Neutrophil (primary cell): ENCODE measurements around the gene KIF1B.
A peak's percentile ranks its signal among the peaks of the same experiment; 100 is the strongest.
"Not testable (repeated sequence)": the region's sequence is repeated elsewhere in the genome, so short reads cannot be mapped to it uniquely, and the experiment has no call there.

ENCODE experiments used
- H3K27ac ChIP-seq: fragments of 200-600 bp; sonication (generic); 2 replicates; pipeline ENCODE4 v1.5.1; 2016; ENCODE audit warnings: mild to moderate bottlenecking, moderate library complexity
- H3K27me3 ChIP-seq: fragments of 200-600 bp; sonication (generic); 2 replicates; pipeline ENCODE4 v1.6.0; 2016; ENCODE audit warnings: mild to moderate bottlenecking
- H3K36me3 ChIP-seq: fragments of 200-600 bp; sonication (generic); 2 replicates; pipeline ENCODE4 v1.5.1; 2017
- H3K4me1 ChIP-seq, 2 experiments: fragments of 200-600 bp in 1 of 2; sonication (generic) in 1 of 2; 1 replicate in 1 of 2; 2 replicates in 1 of 2; pipeline versions ENCODE4 v1.5.1 to v1.6.1; 2013 to 2016; ENCODE audit warnings: low read depth in 1 of 2, low read length in 1 of 2, mild to moderate bottlenecking in 1 of 2, moderate library complexity in 1 of 2; ENCODE audit not compliant: control insufficient read depth in 1 of 2, insufficient read depth in 1 of 2
- H3K4me3 ChIP-seq, 2 experiments: fragments of 200-600 bp in 1 of 2; sonication (generic) in 1 of 2; 1 replicate in 1 of 2; 2 replicates in 1 of 2; pipeline ENCODE4 v1.5.1; 2013 to 2016; ENCODE audit warnings: low read depth in 1 of 2, low read length in 1 of 2, mild to moderate bottlenecking in 1 of 2, moderate library complexity in 1 of 2
- H3K9me3 ChIP-seq: fragments of 200-600 bp; sonication (generic); 2 replicates; pipeline ENCODE4 v1.5.1; 2016
- TF ChIP-seq, protein P1 (sequence below): fragments of 200-600 bp; sonication (generic); IDR thresholded peaks from 2 replicates; pipeline ENCODE4 v1.5.1; 2016; ENCODE audit warnings: antibody characterized with exemption

The KIF1B gene

DNA sequence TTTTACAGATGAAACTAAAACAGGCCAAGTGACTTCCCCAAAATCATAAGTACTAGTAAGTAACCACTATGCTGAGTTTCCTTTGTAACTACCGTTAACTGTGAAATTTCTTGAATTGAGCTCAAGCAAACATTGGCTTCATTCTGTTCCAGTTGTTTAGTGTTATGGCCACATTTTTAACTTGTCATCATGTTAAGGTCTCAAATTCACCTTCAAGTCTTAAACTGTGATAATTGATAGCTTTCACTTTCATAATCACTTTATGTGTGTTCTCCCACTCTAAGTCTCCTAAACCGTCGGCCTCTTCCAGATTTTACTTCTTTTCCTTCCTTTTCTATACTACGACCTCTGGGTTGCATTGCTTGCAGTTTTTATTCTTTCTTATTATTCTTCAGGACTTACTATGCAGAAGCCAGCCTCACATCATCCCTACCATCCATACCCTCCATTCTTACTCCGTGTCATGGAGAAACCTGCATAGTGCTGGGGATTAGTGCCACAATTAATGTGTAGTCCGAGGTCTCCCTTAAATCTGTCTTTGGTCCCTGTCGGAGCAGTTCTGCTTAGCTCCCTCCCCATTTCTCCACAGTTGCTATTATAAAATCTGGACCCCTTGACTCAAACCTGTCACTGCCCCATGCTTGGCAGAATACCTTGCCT, 5.8 kb downstream of the KIF1B start:
- TF ChIP-seq, protein P1, sequence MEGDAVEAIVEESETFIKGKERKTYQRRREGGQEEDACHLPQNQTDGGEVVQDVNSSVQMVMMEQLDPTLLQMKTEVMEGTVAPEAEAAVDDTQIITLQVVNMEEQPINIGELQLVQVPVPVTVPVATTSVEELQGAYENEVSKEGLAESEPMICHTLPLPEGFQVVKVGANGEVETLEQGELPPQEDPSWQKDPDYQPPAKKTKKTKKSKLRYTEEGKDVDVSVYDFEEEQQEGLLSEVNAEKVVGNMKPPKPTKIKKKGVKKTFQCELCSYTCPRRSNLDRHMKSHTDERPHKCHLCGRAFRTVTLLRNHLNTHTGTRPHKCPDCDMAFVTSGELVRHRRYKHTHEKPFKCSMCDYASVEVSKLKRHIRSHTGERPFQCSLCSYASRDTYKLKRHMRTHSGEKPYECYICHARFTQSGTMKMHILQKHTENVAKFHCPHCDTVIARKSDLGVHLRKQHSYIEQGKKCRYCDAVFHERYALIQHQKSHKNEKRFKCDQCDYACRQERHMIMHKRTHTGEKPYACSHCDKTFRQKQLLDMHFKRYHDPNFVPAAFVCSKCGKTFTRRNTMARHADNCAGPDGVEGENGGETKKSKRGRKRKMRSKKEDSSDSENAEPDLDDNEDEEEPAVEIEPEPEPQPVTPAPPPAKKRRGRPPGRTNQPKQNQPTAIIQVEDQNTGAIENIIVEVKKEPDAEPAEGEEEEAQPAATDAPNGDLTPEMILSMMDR = no peak
- no peaks in the 10 kb centered on the region for H3K36me3 ChIP-seq
- no peak overlapping the region for H3K4me3 ChIP-seq
- no peaks in the 10 kb centered on the region for H3K27me3 ChIP-seq
- H3K4me1 ChIP-seq = peaks cover 35 to 47% of the 10 kb centered on the region in 2 experiments
- H3K9me3 ChIP-seq = no peaks in the 10 kb centered on the region
- H3K27ac ChIP-seq = peak overlapping the region; percentile 67

DNA sequence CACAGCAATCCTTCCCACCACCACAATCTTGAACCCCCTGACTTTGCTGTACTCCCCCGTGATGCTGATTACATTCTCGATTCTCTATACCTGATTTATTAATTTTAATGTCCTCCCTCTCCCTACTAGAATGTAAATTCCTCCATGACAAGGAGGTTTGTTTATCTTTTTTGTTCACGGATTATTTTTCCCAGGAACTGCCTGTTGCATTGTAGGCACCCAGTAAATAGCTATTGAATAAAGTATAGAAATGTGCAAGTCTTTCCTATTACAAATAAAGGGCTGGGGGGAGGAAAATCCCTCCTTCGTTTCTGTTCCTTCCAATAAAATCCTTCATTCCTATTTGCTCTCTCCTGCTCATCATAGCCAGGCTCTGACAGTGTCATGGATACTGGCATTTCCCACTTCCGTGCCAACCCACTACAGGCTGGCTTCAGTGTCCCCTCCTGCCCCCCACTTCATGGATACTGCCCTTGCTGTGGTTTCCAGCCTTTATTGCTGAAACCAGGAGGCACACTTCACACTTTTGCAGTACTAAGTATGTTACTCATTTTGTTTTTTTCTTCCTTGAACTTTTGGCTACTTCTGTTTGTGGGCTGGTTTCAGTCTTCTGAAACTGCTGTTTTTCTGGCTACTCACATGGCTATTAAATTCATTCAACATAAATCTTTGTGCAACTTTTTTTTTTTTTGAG, 7.5 kb downstream of the KIF1B start:
- no peak overlapping the region for H3K4me3 ChIP-seq
- no peaks in the 10 kb centered on the region for H3K27me3 ChIP-seq
- TF ChIP-seq, protein P1 = no peak
- no peaks in the 10 kb centered on the region for H3K9me3 ChIP-seq
- peaks cover 21 to 42% of the 10 kb centered on the region in 2 experiments for H3K4me1 ChIP-seq
- H3K27ac ChIP-seq = peak overlapping the region; percentile 29
- H3K36me3 ChIP-seq = no peaks in the 10 kb centered on the region

DNA sequence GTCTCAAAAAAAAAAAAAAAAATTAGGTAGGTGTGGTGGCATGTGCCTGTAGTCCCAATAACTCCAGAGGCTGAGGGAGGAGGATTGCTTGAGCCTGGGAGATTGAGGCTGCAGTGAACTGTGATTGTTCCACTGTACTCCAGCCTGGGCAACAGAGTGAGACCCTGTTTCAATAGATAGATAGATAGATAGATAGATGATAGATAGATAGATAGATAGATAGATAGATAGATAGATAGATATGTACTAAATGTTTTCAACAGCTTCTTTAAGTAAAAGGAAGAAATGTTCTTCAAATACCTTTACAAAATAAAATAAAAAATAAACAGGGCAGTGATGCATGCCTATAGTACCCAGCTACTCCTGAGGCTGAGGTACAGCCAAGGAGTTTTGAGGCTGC, 9.8 kb downstream of the KIF1B start:
- no peaks in the 10 kb centered on the region for H3K36me3 ChIP-seq
- no peaks in the 10 kb centered on the region for H3K27me3 ChIP-seq
- no peak overlapping the region for H3K4me3 ChIP-seq
- TF ChIP-seq, protein P1 = no peak
- peaks cover 10 to 34% of the 10 kb centered on the region in 2 experiments for H3K4me1 ChIP-seq
- no peaks in the 10 kb centered on the region for H3K9me3 ChIP-seq
- no peak overlapping the region for H3K27ac ChIP-seq

DNA sequence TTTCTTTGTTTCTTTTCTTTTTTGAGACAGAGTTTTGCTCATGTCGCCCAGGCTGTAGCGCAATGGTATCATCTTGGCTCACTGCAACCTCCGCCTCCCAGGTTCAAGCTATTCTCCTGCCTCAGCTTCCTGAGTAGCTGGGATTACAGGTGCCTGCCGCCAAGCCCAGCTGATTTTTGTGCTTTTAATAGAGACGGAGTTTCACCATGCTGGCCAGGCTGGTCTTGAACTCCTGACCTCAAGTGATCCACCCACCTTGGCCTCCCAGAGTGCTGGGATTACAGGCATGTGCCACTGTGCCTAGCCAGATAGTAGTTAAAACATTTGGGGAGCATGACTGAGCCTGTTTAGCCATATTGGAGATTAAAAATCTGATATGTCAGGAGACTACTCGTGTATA, 10.3 kb downstream of the KIF1B start:
- H3K4me1 ChIP-seq = peaks cover 6 to 34% of the 10 kb centered on the region in 2 experiments
- not testable (repeated sequence) for H3K27me3 ChIP-seq, H3K4me3 ChIP-seq, H3K27ac ChIP-seq, H3K9me3 ChIP-seq, H3K36me3 ChIP-seq

DNA sequence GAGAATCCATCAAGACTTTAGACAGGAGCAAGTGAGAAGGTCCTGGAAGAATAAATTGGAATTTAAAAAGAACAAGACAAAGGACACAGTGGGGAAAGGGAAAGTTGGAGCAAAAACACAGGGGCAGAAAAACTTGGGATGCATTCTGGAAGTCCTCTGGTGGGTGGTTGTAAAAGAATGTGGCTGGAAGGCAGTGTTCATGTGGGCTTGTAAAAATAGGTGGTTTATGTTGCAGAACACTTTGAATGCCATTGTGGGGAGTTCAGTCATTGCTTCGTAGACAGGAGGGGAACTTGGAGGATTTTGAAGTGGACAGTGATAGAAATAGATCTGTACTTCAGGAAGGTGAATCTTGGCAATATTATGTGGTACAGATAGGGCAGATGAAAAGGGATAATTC, 15.2 kb downstream of the KIF1B start:
- Histone ChIP-seq H3K36me3 (no peaks in the 10 kb centered on the region), H3K9me3 (no peaks in the 10 kb centered on the region), H3K4me3 (no peak overlapping the region), H3K27me3 (no peaks in the 10 kb centered on the region), H3K4me1 (peaks cover 3 to 32% of the 10 kb centered on the region in 2 experiments), H3K27ac (peak overlapping the region; percentile 58)
- TF ChIP-seq, protein P1 = no peak

DNA sequence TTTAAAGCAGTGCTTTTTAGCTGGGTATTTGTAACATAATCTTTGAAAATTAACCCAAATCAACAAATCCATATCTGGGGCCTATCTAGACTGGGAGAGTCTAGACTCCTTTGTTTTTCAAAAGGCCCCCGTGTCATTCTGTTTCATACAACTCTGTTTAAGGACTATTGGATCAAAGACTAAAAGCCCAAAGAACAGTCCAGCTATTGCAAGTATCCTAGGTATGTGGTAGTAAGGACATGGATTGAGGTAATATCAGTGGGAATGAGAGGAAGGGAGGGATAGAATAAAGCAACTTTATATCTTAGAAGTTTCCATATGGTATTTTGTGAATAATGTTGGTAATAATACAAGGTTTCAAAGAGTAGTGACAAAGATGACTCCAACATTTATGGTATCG, 18.2 kb downstream of the KIF1B start:
- Histone ChIP-seq H3K4me3 (no peak overlapping the region), H3K36me3 (no peaks in the 10 kb centered on the region), H3K9me3 (no peaks in the 10 kb centered on the region), H3K4me1 (peaks cover 3 to 21% of the 10 kb centered on the region in 2 experiments), H3K27me3 (no peaks in the 10 kb centered on the region), H3K27ac (no peak overlapping the region)
- TF ChIP-seq, protein P1 = no peak
